Nephron progenitor cell (in vitro differentiated cells): ENCODE measurements around the gene ALG3.
A peak's percentile ranks its signal among the peaks of the same experiment; 100 is the strongest.

Source experiments
- DNase-seq: peaks from one replicate; pipeline ENCODE4 v3.0.0; 2021
- H3K27ac Mint-ChIP-seq: 2 replicates; pipeline ENCODE4 v1.8.0; 2021; ENCODE audit warnings: mild to moderate bottlenecking, moderate library complexity, mixed read lengths
- H3K27me3 Mint-ChIP-seq: 2 replicates; pipeline ENCODE4 v1.8.0; 2021; ENCODE audit warnings: mild to moderate bottlenecking, low read depth, mixed read lengths; ENCODE audit not compliant: poor library complexity
- H3K36me3 Mint-ChIP-seq: 2 replicates; pipeline ENCODE4 v1.8.0; 2021; ENCODE audit warnings: low read depth, mixed read lengths
- H3K4me1 Mint-ChIP-seq: 2 replicates; pipeline ENCODE4 v1.8.0; 2021; ENCODE audit warnings: mixed read lengths
- H3K4me3 Mint-ChIP-seq: 2 replicates; pipeline ENCODE4 v1.8.0; 2021; ENCODE audit warnings: mild to moderate bottlenecking, moderate library complexity, mixed read lengths
- H3K9me3 Mint-ChIP-seq: 2 replicates; pipeline ENCODE4 v1.8.0; 2021; ENCODE audit warnings: mild to moderate bottlenecking, moderate library complexity, mixed read lengths
- TF ChIP-seq, protein P1 (sequence below): fragments of 200-600 bp; sonication (generic); IDR thresholded peaks from 2 replicates; pipeline ENCODE4 v1.5.0; 2021; ENCODE audit warnings: antibody characterized with exemption

The ALG3 gene

DNA sequence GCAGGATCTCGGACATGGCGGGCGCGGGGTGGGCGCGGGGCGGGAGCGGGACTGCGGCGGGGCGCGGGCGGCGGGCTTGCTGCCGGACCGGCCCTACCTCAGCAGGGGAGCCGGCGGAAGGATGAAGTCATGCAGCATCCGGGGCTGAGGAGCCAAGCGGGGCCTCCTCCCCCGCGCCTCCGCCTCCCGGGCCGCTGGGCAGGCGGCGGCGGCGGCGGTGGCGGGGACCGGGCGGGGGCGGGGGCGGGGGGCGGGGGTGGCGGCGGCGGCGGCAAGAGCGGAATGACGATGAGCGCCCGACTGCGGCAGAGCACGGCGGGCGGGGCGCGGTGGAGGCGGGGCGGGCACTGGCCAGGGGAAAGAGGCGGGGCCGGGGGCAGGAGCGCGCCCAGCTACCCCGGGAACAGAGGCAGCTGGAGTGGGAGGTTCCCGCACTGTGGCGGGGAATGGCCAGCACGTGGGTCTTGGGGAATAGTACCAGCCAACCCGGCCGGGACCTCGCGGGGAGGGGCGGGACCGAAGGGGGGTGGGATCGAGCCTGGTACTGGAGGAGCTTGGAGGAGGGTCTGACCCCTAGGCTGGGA, 12.6 kb upstream of the ALG3 start, which contains the start of gene CAMK2N2:
Gene CAMK2N2 (minus strand): TSS at position 284 of the 584 bp plus-strand sequence. CDS start 268 bp downstream, at position 16.
- Mint-ChIP-seq H3K36me3 (peaks cover 8% of the 10 kb centered on the region), H3K27me3 (peaks cover 91% of the 10 kb centered on the region), H3K27ac (no peak within 1 kb of the TSS), H3K4me1 (peaks cover 16% of the 10 kb centered on the region), H3K9me3 (peaks cover 11% of the 10 kb centered on the region), H3K4me3 (peak within 1 kb of the TSS; percentile 84)
- TF ChIP-seq, protein P1, sequence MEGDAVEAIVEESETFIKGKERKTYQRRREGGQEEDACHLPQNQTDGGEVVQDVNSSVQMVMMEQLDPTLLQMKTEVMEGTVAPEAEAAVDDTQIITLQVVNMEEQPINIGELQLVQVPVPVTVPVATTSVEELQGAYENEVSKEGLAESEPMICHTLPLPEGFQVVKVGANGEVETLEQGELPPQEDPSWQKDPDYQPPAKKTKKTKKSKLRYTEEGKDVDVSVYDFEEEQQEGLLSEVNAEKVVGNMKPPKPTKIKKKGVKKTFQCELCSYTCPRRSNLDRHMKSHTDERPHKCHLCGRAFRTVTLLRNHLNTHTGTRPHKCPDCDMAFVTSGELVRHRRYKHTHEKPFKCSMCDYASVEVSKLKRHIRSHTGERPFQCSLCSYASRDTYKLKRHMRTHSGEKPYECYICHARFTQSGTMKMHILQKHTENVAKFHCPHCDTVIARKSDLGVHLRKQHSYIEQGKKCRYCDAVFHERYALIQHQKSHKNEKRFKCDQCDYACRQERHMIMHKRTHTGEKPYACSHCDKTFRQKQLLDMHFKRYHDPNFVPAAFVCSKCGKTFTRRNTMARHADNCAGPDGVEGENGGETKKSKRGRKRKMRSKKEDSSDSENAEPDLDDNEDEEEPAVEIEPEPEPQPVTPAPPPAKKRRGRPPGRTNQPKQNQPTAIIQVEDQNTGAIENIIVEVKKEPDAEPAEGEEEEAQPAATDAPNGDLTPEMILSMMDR: no peak
- peak; percentile 78 for DNase-seq

DNA sequence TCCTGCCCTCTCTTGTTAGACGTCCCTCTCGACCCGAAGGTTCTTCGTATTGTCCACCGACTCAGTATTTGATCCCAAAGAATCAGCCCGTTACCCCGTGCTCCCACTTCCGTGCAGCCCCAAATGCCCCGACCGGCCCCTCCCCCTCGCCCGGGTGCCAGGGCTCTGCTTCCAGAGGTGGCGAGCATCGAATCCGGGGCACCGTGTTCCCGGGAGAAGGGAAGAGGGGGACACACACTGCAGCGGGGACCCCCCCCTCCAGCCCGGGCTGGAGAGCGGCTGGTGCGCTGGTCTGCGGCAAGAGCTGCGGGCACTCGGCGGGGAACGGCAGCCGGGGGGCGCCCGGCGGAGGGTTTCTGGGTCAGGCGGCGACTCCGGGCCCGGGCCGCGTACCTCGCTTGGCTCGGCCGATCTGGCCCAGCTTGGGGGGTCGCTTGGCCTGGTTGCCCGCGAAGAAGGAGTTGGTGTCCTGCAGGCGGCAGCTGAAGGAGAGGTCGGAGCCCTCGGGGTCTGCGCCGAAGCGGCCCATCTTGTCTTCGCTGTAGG, 12.0 kb upstream of the ALG3 start:
- Mint-ChIP-seq H3K27me3 (peaks cover 87% of the 10 kb centered on the region), H3K36me3 (peaks cover 8% of the 10 kb centered on the region), H3K4me1 (peaks cover 16% of the 10 kb centered on the region), H3K9me3 (peaks cover 7% of the 10 kb centered on the region), H3K4me3 (peak overlapping the region; percentile 78), H3K27ac (no peak overlapping the region)
- DNase-seq: no peak
- TF ChIP-seq, protein P1: no peak

DNA sequence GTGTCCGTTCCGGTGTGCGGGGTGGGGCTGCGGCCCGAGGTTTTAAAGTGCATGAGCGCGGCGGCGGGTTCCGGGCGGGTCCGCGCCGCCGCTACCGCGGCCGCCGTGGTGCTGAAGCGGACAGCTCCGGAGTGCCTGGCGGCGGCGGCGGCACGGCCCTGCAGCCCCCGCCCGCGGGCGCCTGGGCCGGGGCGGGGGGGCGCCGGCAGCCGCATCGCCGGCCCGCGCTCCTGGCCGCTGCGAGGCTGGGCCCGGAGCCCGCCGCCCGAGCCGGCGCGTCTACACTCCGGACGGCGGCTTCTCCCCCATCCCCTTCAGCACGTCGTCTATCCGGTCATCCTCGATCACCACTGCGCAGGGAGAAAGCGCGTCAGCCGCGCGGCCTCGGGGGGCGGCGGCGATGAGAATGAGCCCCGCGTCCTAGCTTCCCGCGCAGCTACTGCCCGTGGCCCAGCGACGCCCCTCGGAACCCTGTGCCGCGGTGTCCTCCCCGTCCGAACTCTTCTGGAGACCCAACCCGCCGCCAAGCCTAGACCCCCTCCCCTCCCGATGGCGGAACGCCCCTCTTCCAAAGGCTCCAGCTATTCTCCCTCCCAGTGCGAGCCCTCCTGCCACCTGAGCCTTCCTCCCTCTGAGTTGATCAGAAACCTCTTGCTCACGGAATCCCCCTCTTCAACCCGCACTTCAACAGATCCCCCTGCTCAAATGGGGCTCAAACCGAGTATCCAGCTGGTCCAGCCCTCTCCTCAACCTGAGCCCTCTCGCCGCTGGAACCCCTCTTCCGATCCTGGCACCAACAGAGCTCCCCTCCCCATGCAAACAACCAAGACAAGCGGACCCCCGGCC, 11.3 kb upstream of the ALG3 start:
- Mint-ChIP-seq H3K27me3 (peaks cover 85% of the 10 kb centered on the region), H3K9me3 (peaks cover 7% of the 10 kb centered on the region), H3K36me3 (peaks cover 8% of the 10 kb centered on the region), H3K27ac (no peak overlapping the region), H3K4me3 (peak overlapping the region; percentile 78), H3K4me1 (peaks cover 16% of the 10 kb centered on the region)
- DNase-seq: peak; percentile 82
- TF ChIP-seq, protein P1: no peak

DNA sequence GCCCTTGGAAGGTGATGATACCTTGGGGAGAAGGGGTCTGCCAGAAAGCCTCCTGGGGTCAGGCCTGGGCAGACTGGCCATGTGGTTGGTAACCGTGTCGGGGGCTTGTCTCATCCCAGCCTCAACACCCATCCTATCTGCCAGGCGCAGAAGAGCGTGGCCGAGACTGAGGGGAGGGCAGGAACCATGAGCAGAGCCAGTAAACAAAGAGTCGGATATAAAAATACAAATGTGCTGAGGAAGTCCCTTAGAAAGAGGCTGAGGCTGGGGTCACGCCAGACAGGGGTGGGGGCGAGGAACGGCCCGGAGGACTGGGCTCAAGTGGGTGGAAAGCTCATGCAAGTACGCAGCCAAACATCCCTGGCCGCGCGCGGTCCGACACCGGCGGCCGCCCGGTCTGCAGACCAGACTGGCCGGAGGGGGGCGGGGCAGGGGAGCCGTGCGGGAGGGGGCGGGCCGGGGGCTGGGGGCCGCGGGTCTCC, 10.7 kb upstream of the ALG3 start:
- Mint-ChIP-seq H3K27ac (no peak overlapping the region), H3K27me3 (peaks cover 83% of the 10 kb centered on the region)
- no peak for DNase-seq

DNA sequence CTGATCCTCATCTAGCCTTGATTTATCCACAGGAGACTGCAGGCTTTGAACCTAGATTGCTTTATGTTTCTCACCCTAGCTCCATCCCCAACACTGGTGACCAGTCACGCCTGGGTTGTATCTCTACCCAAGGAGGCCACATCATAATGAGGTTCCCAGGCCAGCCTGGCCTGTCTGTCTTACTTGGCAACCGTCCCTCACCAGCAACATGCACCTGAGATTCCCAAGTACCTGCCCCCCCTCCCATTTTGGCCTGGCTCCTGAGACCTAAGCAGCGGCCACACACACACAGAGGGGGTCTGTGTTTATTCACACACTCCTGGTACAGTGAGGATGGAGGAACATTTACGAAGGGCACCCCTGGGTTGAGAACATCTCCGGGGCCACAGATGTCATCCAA, 10.2 kb upstream of the ALG3 start:
- DNase-seq: no peak

More for the DNA sequence above, 10.7 kb upstream of the ALG3 start:
- Mint-ChIP-seq H3K4me1 (peaks cover 16% of the 10 kb centered on the region), H3K36me3 (peaks cover 8% of the 10 kb centered on the region), H3K4me3 (peak overlapping the region; percentile 78), H3K9me3 (peaks cover 7% of the 10 kb centered on the region)
- TF ChIP-seq, protein P1: no peak

More for the DNA sequence above, 10.2 kb upstream of the ALG3 start:
- H3K4me3 Mint-ChIP-seq: peak overlapping the region; percentile 18
- TF ChIP-seq, protein P1: no peak
- H3K27me3 Mint-ChIP-seq: peaks cover 82% of the 10 kb centered on the region
- peaks cover 8% of the 10 kb centered on the region for H3K36me3 Mint-ChIP-seq
- peaks cover 7% of the 10 kb centered on the region for H3K9me3 Mint-ChIP-seq
- H3K27ac Mint-ChIP-seq: no peak overlapping the region
- H3K4me1 Mint-ChIP-seq: peaks cover 16% of the 10 kb centered on the region
